ACC112 (cell line): ENCODE measurements around the gene FBXO8.

Source experiments
- H2AFZ ChIP-seq: fragments of 200-600 bp; sonication (generic); one replicate; pipeline ENCODE4 v1.6.0; 2017; ENCODE audit warnings: antibody characterized with exemption, low read length; ENCODE audit not compliant: unreplicated experiment
- H3K27ac ChIP-seq: fragments of 200-600 bp; sonication (generic); 2 replicates; pipeline ENCODE4 v1.5.1; 2014; ENCODE audit warnings: low read depth, mild to moderate bottlenecking, antibody characterized with exemption, low read length, moderate library complexity
- H3K27me3 ChIP-seq: fragments of 200-600 bp; sonication (generic); 2 replicates; pipeline ENCODE4 v1.6.1; 2014; ENCODE audit warnings: mild to moderate bottlenecking, antibody characterized with exemption, low read length, moderate library complexity, mixed read lengths; ENCODE audit not compliant: insufficient read depth
- H3K36me3 ChIP-seq: fragments of 200-600 bp; sonication (generic); 2 replicates; pipeline ENCODE4 v1.6.1; 2016; ENCODE audit warnings: mild to moderate bottlenecking, antibody characterized with exemption, low read length, moderate library complexity, mixed read lengths; ENCODE audit not compliant: insufficient read depth
- H3K4me1 ChIP-seq: fragments of 200-600 bp; sonication (generic); one replicate; pipeline ENCODE4 v1.6.1; 2016; ENCODE audit warnings: low read length, mixed read lengths; ENCODE audit not compliant: insufficient read depth, unreplicated experiment, control insufficient read depth
- H3K4me3 ChIP-seq: fragments of 200-600 bp; sonication (generic); 2 replicates; pipeline ENCODE4 v1.5.1; 2014; ENCODE audit warnings: mild to moderate bottlenecking, low read depth, low read length
- H3K79me2 ChIP-seq: fragments of 200-600 bp; sonication (generic); one replicate; pipeline ENCODE4 v1.6.0; 2016; ENCODE audit warnings: low read length; ENCODE audit not compliant: control insufficient read depth, unreplicated experiment, insufficient read depth

The FBXO8 gene

DNA sequence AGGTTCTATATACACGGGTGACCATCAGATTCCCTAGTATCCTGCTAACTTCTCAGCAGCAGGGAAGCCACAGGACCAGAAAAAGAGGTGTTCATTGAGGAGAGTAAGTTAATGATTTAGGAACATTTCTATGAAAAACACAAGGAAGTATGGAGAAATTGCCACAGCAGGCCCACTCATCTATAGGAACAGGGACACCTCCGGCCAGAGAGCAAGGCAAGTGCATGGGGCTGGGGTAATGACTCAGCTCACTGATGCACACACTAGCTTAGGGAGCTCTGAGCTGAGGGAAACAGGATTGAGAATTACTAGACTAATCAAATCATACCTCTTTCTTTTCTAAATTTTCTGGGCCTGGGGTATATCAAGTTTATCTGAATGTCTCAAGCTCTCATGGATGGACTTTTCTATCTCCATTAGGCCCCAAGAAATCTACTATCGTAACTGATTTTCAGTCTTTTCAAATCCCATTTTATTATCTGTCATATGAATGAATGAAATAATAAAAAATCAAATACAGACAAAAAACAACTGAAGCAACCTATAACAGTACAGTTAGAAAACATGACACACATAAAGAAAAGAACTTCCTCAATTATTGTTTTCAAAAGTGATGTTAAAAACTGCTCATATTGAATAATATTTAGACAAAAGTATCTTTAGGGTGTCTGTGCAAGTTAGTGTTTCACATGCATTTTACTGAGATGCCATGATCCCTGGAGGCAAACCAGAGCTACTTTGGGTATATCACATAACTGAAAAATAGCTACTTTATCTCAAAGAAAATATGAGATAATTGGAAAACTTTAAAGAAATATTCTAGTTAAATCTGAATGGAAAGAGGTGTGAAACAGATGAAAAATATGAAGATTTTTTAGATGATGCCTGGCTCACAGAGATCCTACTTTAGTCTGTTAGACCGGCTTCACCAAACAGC lies 89.8 kb downstream of the FBXO8 start:
- Histone ChIP-seq H3K79me2 (no peaks in the 10 kb centered on the region), H3K4me1 (peaks cover 12% of the 10 kb centered on the region), H3K27me3 (no peaks in the 10 kb centered on the region), H2AFZ (no peak overlapping the region), H3K27ac (no peak overlapping the region), H3K36me3 (no peaks in the 10 kb centered on the region), H3K4me3 (no peak overlapping the region)

- peaks cover 5% of the 10 kb centered on the region for H3K4me1 ChIP-seq
- H3K27ac ChIP-seq = no peak overlapping the region
- no peak overlapping the region for H3K4me3 ChIP-seq
- no peaks in the 10 kb centered on the region for H3K27me3 ChIP-seq
- H2AFZ ChIP-seq = no peak overlapping the region
- H3K79me2 ChIP-seq = no peaks in the 10 kb centered on the region
- H3K36me3 ChIP-seq = no peaks in the 10 kb centered on the region
These were observed 90.5 kb downstream of the FBXO8 start for GRCh38 chr4:174192943-174193342.

DNA sequence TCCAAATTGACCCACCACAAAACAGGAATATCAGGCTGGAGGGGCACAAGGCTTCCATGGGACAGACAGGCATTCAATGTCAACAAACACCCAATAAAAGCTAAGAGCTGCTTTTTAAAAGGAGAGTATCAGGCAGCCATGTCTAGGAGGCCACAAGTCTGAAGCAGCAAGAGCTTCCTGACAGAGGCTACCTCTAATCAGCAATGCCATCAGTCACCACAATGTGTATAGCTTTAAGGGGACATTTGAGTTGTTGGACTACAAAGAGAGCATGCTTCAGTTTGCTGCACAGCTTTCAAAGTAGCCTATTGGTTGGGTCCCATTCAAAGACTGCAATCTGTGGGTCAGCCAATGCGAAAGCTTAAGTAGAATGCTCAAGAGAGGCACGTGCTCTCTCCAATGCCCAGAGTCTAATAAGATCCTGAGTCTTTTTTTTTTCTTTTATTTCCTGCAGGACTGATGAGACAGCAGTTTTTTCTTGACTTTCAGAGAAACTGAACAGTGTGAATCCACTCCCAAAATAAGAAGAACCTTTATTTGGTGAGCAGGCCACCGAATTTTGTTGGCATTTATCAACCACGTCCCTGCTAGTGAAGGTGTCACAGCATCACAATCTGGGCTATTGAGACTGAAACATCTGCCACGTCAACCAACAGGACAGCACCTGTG lies 92.5 kb downstream of the FBXO8 start:
- Histone ChIP-seq H3K4me3 (no peak overlapping the region), H3K36me3 (no peaks in the 10 kb centered on the region), H2AFZ (no peak overlapping the region), H3K79me2 (no peaks in the 10 kb centered on the region), H3K4me1 (no peaks in the 10 kb centered on the region), H3K27ac (no peak overlapping the region), H3K27me3 (no peaks in the 10 kb centered on the region)

DNA sequence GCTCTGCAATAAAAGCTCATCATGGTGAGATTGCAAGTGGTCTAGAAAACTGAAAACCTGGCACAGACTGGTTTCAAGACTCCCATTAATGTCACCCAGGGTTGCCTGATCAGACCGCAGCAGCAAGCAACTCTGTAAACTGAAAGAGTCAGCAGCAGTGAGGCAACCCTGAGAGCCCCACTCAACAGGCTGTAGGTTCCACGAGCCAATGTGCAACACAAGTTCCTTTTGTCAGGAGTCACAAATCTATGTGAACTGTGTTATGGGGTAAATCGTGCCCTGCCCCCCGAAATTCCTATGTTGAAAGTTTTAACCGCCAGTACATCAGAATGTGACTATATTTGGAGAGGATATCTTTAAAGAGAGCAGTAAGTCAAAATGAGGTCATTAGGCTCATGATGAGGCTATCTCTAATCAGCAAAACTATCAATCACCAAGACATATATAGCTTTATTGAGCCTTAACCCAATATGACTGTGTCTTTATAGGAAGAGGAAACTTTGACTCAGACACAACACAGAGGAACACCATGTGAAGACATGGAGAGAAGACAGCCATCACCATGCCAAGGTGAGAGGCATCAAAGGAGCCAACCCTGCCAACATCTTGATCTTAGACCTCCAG lies 94.0 kb downstream of the FBXO8 start:
- no peaks in the 10 kb centered on the region for H3K27me3 ChIP-seq
- H3K36me3 ChIP-seq = no peaks in the 10 kb centered on the region
- H3K27ac ChIP-seq = no peak overlapping the region
- H3K79me2 ChIP-seq = no peaks in the 10 kb centered on the region
- H2AFZ ChIP-seq = no peak overlapping the region
- no peaks in the 10 kb centered on the region for H3K4me1 ChIP-seq
- no peak overlapping the region for H3K4me3 ChIP-seq
